ENCODE data around the gene TLE6. TPM values are rescaled to one million over a fixed set of nuclear protein-coding genes. Genes with fewer than 3 reads are reported as not detected.
A peak's percentile ranks its signal among the peaks of the same experiment; 100 is the strongest.

Gene TLE6
- total and polyA plus RNA-seq, 2 of the 13 experiments (the other 11 are each of a cell fraction or from before 2014, with no cell fraction given), result 0.24 to 5.5 TPM

- TF ChIP-seq RFX5 (IDR thresholded peaks at IDR 0.05; ENCODE audit: low read depth, low read length), result no peak
- TF ChIP-seq FOXA1 (IDR thresholded peaks at IDR 0.05), result no peak
- TF ChIP-seq FOXA1 (CRISPR knock-in tag; IDR thresholded peaks at IDR 0.05), result no peak
- TF ChIP-seq ZNF253 (CRISPR knock-in tag; IDR thresholded peaks at IDR 0.05; ENCODE audit: borderline replicate concordance), result no peak
- TF ChIP-seq ZNF784 (CRISPR knock-in tag; IDR thresholded peaks at IDR 0.05; ENCODE audit: borderline replicate concordance), result no peak
- TF ChIP-seq ZNF629 (CRISPR knock-in tag; conservative IDR thresholded peaks at IDR 0.05), result no peak
- no peak for TF ChIP-seq CERS6 (CRISPR knock-in tag; IDR thresholded peaks at IDR 0.05)
- TF ChIP-seq ZNF850 (CRISPR knock-in tag; conservative IDR thresholded peaks at IDR 0.05), result no peak
- TF ChIP-seq KMT2B (CRISPR knock-in tag; IDR thresholded peaks at IDR 0.05), result no peak
- TF ChIP-seq ZNF768 (CRISPR knock-in tag; IDR thresholded peaks at IDR 0.05), result peak; percentile 47; the same call in 1 of the 2 replicates
- peak; percentile 58; the same call in 1 of the 2 replicates for TF ChIP-seq TGIF2 (CRISPR knock-in tag; IDR thresholded peaks at IDR 0.05)
- TF ChIP-seq ATF4 (CRISPR knock-in tag; IDR thresholded peaks at IDR 0.05), result no peak
- no peak for TF ChIP-seq FOXM1 (CRISPR knock-in tag; IDR thresholded peaks at IDR 0.05)
- no peak for TF ChIP-seq HOXA7 (CRISPR knock-in tag; IDR thresholded peaks at IDR 0.05)
- TF ChIP-seq ZFP90 (CRISPR knock-in tag; IDR thresholded peaks at IDR 0.05; ENCODE audit: borderline replicate concordance), result peak; percentile 81
- TF ChIP-seq ZNF614 (CRISPR knock-in tag; IDR thresholded peaks at IDR 0.05; ENCODE audit: borderline replicate concordance), result no peak
- TF ChIP-seq PAX8 (CRISPR knock-in tag; IDR thresholded peaks at IDR 0.05; ENCODE audit: borderline replicate concordance), result no peak
- TF ChIP-seq LRRFIP1 (CRISPR knock-in tag; conservative IDR thresholded peaks at IDR 0.05), result no peak
- TF ChIP-seq ZBTB7B (CRISPR knock-in tag; IDR thresholded peaks at IDR 0.05), result no peak
- TF ChIP-seq NCOA2 (CRISPR knock-in tag; IDR thresholded peaks at IDR 0.05), result no peak
- TF ChIP-seq ZBTB38 (CRISPR knock-in tag; IDR thresholded peaks at IDR 0.05), result peak; percentile 56; the same call in 1 of the 2 replicates
- TF ChIP-seq CENPT (CRISPR knock-in tag; IDR thresholded peaks at IDR 0.05; ENCODE audit: low read depth), result no peak
- TF ChIP-seq ZIK1 (CRISPR knock-in tag; IDR thresholded peaks at IDR 0.05; ENCODE audit: borderline replicate concordance, low read depth), result no peak
- TF ChIP-seq KAT8 (CRISPR knock-in tag; IDR thresholded peaks at IDR 0.05), result peak; percentile 92
- peak; percentile 47; the same call in 1 of the 2 replicates for TF ChIP-seq EEA1 (CRISPR knock-in tag; IDR thresholded peaks at IDR 0.05; ENCODE audit: borderline replicate concordance)
- no peak for TF ChIP-seq PRPF4 (IDR thresholded peaks at IDR 0.05; ENCODE audit: low read depth, low read length, poor library complexity, severe bottlenecking)
- no peak for TF ChIP-seq MAFK (conservative IDR thresholded peaks at IDR 0.05 in 1 of 2, IDR thresholded peaks at IDR 0.05 in 1 of 2; ENCODE audit: low read length in 2 of 2)
Measured at GRCh38 chr19:2950286-2951124, 26.9 kb upstream of the TLE6 start (continued).

All from HepG2 (cell line).